Measurements from ENCODE around the gene TAF10.

TAF10 gene

GRCh38 chr11:6614446-6614845 is 2.4 kb upstream of the TAF10 start:
- no peak overlapping the region for H3K4me3 ChIP-seq (replicated peaks in 1 of 2; ENCODE audit: low read depth in 2 of 2, low read length in 2 of 2)
- TF ChIP-seq CTCF (IDR thresholded peaks at IDR 0.05; ENCODE audit: low read depth, low read length): no peak
- DNase-seq (ENCODE audit: low read depth in 2 of 2): no peak

DNA sequence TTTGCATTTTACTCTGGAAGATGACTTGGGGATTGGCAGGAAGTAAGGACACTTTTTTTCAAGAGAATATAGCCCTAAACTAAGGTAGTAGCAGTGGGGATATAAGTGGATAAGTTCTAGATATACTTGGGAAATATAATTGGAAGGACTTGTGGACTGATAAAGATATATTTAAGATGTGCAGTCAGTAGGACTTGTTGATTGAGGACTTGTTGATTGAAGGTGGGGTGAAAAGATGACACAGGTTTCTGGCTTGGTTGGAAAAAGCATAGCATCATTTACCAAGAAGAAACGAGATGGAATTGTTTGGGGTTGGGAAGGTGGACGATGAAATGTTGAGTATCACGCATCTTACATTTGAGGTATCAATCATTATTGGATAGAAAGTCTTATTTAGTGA is 1.5 kb upstream of the TAF10 start:
- DNase-seq (ENCODE audit: low read depth in 2 of 2): no peak
- no peak overlapping the region for H3K4me3 ChIP-seq (replicated peaks in 1 of 2; ENCODE audit: low read depth in 2 of 2, low read length in 2 of 2)
- TF ChIP-seq CTCF (IDR thresholded peaks at IDR 0.05; ENCODE audit: low read depth, low read length): no peak

GRCh38 chr11:6611963-6612212 is 128 bp downstream of the TAF10 start:
- TF ChIP-seq CTCF (IDR thresholded peaks at IDR 0.05; ENCODE audit: low read depth, low read length): no peak
- DNase-seq (ENCODE audit: low read depth in 2 of 2): no peak
- H3K4me3 ChIP-seq (replicated peaks in 1 of 2; ENCODE audit: low read depth in 2 of 2, low read length in 2 of 2): peak overlapping the region; percentile 65 to 75

GRCh38 chr11:6611092-6611962 is 689 bp downstream of the TAF10 start:
- peak overlapping the region; percentile 65 to 75 for H3K4me3 ChIP-seq (replicated peaks in 1 of 2; ENCODE audit: low read depth in 2 of 2, low read length in 2 of 2)
- DNase-seq (ENCODE audit: low read depth in 2 of 2): peak; percentile 33 to 39
- no peak for TF ChIP-seq CTCF (IDR thresholded peaks at IDR 0.05; ENCODE audit: low read depth, low read length)

GRCh38 chr11:6610591-6610990 is 1.4 kb downstream of the TAF10 start:
- no peak overlapping the region for H3K4me3 ChIP-seq (replicated peaks in 1 of 2; ENCODE audit: low read depth in 2 of 2, low read length in 2 of 2)
- TF ChIP-seq CTCF (IDR thresholded peaks at IDR 0.05; ENCODE audit: low read depth, low read length): no peak
- no peak for DNase-seq (ENCODE audit: low read depth in 2 of 2)

DNA sequence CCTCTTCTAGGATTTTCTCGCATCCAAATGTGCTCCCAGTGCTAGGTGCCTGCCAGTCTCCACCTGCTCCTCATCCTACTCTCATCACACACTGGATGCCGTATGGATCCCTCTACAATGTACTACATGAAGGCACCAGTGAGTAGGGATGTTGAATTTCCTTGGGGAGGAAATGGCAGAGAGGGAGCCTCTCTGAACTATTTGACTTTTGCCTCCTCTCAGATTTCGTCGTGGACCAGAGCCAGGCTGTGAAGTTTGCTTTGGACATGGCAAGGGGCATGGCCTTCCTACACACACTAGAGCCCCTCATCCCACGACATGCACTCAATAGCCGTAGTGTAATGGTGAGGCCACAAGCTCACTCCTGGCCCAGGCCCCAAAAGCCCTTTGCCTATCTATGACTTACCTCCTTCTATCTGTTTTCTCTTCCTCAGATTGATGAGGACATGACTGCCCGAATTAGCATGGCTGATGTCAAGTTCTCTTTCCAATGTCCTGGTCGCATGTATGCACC is 2.5 kb downstream of the TAF10 start:
- DNase-seq (ENCODE audit: low read depth in 2 of 2): no peak
- no peak for TF ChIP-seq CTCF (IDR thresholded peaks at IDR 0.05; ENCODE audit: low read depth, low read length)
- H3K4me3 ChIP-seq (replicated peaks in 1 of 2; ENCODE audit: low read depth in 2 of 2, low read length in 2 of 2): no peak overlapping the region

All from cardiac fibroblast (primary cell).